GM19324 (cell line): Measurements from ENCODE around the gene MVD.
"Not testable (repeated sequence)": the region's sequence is repeated elsewhere in the genome, so short reads cannot be mapped to it uniquely, and the experiment has no call there.

Experiments used
- ATAC-seq: cut with Tn5 transposase; IDR thresholded peaks from one replicate; pipeline ENCODE4 v1.9.1; 2021; ENCODE audit warnings: mild to moderate bottlenecking, moderate library complexity; ENCODE audit not compliant: unreplicated experiment, low FRiP score

Gene MVD

DNA sequence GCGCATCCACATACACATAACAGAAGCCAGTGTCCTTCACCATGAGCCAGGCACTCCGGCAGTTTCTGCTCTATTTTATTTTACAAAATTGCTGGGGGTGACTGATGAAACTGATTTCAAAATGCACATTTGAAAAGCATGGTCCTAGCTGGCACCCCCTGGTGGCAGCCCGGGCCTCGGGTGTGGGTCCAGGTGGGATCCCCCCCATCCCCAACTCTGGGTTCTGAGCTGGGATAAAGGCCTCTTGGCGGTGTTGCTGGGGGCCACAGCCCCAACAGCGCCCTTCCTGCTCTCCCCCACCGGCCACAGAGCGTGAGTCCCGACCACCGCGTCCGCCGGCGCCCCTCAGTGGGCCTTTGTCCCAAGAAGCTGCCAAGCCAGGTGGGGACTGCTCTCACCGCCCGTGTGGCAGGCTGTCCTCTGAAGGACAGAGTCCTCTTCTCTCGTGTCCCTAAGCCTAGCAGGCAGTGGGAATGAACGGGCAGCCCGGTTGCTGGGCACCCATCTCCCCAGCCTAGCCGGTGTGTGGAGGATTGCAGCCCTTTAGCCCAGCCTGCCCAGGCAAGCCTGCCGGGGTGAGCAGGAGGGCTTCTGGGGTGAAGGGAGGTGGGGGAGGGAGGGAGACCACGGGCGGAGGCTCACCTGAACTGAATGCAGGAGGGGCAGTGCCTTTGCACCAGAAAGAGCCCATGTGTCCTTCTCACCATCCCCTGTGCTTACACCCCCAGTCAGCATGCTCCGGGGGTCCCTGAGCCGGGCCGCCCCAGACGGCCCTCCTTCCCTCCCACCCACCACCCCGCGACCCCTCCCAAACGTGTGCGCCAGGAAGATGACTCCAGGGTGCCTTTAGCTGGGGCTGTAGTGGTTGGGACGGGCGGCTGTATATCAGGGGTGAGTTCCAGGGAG lies 22.5 kb upstream of the MVD start:
- ATAC-seq, result no peak

DNA sequence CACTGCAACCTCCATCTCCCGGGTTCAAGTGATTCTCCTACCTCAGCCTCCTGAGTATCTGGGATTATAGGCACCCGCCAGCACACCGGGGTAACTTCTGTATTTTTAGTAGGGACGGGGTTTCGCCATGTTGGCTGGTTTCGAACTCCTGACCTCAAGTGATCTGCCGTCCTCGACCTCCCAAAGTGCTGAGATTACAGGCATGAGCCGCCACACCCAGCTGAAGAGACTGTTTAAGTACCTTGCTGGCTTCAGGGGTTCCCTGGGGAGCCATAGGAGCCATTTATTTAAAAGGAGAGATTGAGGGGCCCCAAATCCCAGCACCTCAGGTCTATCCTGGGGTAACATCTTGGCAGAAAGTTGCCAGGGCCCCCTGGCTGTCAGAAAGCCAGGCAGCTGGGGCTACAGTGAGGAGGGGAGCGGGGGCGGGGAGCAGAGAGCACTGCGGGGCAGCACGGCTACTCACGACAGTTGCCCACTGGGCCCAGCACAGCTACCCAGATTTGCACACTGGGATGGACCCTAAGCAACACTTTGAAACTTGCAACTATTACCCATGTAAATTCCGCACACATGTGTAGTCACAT lies 21.8 kb upstream of the MVD start:
- no peak for ATAC-seq

DNA sequence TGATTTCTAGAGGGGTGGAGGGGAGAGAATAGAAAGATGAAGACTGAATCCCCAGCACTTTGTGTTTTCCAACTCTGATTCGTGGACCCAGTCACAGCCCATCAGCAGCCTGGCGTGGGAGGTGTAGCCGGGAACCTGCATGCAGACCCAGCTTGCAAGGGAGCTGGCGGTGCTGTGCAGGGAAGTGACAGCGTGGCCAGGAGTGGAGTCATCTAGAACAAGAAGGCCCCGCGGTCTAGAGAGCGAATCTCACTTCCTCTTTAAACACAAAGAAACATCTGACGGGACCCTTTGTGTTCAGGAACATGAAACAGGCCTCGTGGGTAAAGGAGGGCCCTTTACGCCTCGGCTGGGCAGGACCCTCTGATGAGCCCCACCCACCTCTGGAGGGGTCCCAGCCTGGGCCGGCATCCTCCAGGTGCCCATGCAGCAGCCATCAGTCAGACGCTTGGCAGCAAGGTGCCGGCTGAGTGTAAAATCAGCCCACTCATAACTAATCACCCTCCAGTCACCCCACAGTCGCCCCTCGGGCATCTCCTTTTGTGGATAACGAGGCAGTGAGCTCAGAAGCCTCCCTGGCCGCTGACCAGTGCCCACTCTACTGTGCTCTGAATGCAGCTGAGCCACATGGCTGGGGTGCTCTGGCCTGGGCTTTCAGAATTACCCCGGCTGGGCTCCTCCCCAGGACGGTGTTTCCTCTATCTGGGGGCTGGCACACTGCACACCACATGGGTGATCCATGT lies 19.0 kb upstream of the MVD start:
- ATAC-seq, result peak; percentile 43

DNA sequence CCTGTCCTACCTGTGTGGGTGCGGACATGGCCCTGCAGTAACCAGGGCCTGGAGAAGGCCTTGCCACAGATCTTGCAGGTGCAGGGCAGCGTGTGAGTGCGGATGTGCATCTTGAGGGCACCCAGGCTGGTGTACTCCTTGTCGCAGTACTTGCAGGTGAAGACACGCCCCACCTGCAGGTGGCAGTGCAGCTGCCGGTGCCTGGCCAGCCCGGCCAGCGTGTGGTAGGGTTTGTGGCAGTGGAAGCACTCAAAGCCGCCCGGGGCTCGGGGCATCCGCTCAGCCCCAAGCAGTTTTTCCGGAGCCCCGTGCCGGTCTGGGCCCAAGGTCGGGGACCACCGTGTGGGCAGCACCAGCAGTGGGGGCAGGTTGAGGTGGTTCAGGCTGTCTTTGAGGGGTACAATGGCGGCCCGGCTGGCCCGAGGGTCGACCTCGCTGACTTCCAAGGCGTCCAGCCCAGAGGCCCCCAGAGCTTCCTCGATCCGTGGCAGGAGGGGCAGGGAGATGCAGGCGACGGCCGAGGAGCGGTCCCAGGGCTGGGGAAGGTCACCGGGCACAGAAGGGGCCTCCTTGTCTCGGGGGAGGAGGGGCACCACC lies 18.3 kb upstream of the MVD start:
- ATAC-seq, result no peak

DNA sequence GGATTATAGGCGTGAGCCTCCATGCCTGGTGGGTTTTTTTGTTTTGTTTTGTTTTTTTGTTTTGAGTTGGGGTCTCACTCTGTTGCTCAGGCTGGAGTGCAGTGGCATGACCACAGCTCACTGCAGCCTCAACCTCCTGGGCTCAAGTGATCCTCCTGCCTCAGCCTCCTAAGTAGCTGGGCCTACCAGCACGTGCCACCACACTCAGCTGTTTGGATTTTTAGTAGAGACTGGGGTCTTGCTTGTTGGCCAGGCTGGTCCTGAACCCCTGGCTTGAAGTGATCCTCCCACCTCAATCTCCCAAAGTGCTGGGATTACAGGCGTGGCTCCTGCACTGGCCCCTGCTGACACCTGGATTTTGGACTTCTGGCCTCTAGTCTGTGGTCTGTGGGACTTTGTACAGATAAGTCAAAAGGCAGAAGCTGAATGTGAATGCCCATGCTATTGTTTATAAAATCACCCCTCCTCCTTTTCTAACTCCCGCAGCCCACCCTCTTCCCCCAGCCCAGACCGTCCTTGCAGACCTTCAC lies 17.7 kb upstream of the MVD start:
- ATAC-seq, result no peak

DNA sequence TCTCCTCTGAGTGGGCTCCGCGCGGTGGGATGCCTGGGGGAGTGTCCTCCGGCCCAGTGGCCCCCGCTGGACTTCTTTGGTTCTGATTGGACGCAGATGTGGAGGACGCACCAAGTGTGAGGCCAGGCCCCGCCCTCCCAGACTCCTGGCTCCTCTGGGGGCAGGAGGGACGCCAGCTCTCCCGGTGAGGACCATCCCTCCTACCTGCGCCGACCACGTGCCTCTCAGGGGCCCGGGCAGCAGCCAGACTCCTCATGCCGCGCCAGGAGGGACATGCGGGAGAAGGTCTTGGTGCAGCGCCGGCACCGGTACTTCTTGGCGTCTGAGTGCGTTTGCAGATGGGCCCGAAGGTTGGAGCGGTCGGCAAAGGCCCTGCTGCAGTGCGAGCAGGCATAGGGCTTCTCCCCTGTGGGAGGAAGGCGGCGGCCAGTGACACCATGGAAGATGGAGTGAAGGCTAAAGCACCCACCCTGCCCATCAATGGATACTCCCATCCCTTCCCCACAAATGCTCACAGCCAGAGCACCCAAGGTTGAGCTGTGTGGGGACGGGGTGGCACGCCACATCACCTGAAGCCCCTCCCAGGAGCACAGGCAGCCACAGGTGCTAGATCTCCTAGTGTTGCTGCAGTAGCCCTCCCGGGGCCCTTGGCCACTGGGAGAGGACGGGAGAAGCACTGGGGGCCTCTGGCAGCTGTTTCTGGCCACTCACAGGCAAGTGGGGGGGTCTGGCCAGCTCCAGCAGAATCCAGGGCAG lies 15.5 kb upstream of the MVD start:
- ATAC-seq, result no peak

DNA sequence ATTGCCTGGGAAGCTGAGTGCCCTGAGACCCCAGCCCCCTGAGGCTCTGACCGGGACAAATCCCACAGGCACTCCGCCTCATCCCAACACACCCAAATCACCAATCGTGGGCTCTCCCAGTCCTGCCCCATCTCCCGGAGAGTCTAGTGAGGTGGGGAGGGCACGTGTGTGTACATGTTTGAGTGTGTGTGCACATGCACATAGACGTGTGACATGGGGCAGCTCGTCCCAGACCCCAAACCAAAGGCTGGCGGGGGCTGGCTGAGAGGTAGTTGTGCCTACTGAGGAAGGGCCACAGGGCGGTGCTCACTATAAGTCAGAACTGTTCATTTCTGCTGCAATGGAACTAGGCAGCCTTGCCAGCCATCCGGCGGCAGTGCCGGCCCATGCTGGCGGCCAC lies 14.8 kb upstream of the MVD start:
- ATAC-seq, result no peak

DNA sequence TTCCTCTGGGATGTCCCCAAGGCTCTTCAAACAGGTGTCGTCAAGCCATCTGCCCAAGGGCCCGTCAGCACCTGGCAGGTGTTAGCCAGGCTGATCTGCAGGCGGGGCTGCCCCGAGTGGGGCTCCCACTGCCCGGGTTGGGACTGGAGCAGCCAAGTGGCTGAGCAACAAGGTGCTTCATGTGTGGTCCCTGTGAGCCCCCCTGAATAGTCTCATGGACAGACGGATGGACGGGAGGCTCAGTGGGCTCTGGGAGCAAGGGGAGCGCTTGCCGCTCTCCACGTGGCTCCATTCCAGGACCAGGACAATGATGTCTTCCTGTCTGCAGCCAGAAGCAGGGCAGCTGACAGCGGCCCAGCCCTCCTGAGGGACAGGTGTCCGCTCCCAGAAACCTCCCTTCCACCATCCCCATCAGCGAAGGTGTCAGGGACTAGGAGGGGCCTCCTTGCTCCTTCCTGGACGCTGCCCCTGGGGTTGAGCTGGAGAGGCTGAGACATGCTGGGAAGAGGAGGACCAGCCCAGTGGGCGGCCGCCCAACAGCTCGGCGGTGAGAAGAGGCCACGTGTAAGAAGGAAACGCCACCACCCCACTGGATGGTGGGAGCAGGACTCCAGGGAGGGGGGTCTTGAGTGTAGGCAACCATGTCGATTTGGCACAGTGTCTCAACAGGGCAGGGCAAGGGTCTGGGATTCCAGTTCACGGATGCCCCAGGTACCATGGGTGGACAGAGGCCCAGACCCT lies 13.8 kb upstream of the MVD start:
- ATAC-seq, result no peak

DNA sequence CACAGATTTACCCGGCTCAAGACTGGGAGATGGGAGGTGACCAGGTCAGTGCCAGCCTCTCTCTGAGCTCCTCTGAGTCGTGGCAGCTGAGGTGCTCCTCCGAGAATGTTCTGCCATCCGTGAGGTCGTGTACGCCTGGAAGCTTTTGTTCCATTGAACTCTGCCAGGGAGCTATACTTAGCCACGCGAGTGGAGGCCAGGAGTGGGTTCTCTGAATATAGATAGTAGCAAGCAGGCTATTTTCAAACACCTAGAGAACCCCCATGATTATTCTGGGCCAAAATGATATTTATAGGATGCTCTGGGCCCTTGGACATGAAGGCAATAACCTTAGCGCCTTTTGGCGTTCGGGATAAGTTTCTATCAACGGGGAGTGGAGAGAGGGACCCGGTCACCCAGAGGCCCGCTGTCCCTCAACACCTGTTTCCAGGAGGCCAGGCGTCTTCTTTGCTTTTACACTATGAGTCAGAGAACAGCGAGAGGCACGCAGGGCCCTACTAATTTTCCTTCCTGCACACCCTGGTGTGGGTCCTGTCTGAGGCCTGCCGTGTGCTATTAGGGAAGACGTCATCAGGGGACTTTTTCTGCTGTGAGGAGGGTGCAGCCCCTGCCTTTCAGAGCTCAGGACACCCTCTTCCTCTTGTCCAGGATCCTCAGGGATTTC lies 11.0 kb upstream of the MVD start:
- ATAC-seq, result no peak

DNA sequence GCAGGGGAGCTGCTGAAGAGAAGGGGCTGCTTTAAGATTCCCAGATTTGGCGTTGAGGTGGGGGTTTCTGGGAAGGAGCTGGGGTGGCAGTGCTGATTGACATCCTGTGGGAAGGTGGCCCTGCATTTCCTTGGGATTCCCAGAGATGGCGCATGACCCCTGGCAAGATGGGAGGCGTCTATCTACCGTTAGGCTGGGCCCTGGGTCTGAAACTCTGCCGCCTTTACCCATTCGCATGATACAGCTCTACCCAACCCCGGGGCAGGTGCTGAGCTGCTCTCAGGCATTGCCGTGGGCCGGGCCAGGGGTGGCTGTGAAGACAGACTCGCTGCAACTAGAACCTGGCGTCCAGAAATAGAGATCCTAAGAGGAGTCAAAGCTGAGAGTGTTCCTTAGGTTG lies 9.9 kb upstream of the MVD start:
- ATAC-seq, result no peak

DNA sequence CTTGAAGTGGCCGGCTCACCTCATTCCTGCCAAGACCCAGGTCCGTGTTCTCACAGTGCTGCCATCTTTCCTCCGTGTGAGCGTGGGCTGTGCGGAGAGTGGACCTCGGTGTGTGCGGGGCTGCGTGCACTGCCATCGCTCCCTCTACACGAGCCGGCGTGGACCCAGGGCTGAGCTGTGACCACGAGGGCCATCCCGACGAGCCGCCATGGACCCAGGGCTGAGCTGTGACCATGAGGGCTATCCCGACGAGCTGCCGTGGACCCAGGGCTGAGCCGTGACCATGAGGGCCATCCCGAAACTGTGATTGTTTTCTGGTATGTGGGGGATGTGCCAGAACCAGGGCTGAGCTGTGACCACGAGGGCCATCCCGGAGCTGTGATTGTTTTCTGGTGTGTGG lies 8.9 kb upstream of the MVD start:
- ATAC-seq, result no peak

DNA sequence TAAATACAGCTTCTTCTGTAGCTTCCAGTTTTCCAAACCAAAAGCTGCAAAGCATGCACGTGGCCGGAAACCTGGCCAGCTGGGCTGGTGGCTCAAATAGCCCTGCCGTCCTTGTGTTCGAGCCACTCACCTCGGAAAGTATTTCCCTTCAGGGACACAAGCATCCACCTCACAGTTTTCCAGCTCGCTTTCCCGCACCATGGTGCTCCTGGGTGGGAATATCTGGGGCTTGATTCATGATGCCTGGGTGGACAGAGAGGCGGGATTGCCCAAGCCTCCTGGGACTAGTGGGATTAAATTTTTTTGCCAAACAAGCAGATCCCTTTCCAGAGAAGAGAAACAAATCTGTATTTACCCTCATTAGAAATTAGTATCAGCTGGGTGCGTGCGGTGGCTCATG lies 7.1 kb upstream of the MVD start:
- ATAC-seq, result no peak

DNA sequence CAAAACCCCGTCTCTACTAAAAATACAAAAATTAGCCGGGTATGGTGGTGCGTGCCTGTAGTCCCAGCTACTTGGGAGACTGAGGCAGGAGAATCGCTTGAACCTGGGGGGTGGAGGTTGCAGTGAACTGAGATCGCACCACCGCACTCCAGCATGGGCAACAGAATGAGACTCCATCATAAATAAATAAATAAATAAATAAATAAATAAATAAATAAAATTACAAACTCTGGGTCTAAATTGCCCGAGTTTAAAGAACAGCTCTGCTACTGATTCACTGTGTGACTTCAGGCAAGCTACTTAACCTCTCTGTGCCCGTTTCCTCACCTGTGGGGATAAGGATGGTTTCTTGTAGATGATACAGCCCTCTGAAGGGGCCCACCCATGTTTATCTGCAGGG lies 6.6 kb upstream of the MVD start:
- not testable (repeated sequence) for ATAC-seq

DNA sequence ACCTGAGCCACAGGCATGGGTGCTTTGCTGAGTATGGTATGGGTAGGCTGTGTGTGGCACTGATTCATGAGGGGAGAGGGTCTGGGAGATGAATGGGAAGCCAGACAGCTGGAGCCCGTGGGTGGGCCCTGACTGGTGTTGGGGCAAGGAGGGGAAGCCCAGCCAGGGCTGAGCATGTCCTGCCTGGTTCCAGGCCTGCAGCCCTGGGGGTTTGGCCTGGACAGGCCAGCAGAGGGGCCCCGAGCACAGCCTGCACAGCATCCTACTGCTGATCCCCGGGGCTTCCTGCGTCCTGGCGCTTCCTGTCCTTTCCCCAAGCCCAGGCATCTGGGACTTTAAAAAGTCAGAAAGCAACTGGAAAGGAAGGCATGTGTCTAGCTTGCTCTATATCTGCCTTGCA lies 4.6 kb upstream of the MVD start:
- no peak for ATAC-seq

DNA sequence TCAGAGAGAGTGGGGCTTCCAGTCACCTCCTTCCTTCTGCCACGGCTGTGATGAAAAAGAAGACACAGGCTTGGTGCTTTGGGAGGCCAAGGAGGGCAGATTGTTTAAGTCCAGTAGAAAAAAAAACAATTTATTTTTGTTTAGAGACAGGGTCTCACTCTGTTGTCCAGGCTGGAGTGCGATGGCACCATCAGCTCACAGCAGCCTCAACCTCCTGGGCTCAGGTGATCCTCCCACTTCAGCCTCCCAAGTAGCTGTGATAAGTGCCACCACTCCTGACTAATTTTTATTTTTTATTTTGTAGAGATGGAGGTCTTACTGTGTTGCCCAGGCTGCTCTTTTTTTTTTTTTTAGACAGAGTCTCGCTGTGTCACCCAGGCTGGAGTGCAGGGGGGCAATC lies 2.7 kb upstream of the MVD start:
- ATAC-seq, result no peak

DNA sequence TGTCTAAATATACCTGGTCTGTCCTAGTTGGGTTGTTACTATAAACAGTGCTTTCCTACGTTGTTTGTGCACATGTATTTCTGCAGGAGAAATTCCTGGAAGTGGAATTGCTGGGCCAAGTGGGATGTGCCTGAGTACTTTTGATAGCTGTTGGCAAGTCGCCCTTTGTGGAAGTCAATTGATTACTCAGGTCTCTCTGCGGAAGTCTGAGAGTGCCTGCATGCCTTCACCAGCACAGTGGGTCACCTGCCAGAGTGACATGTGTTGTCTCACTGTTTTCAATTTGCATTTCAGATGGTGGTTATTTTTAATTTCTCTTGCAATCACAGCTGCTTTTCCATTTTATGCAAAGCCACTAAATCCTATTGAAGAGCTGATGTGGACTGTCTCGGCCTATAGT lies 2.3 kb upstream of the MVD start:
- ATAC-seq, result no peak

DNA sequence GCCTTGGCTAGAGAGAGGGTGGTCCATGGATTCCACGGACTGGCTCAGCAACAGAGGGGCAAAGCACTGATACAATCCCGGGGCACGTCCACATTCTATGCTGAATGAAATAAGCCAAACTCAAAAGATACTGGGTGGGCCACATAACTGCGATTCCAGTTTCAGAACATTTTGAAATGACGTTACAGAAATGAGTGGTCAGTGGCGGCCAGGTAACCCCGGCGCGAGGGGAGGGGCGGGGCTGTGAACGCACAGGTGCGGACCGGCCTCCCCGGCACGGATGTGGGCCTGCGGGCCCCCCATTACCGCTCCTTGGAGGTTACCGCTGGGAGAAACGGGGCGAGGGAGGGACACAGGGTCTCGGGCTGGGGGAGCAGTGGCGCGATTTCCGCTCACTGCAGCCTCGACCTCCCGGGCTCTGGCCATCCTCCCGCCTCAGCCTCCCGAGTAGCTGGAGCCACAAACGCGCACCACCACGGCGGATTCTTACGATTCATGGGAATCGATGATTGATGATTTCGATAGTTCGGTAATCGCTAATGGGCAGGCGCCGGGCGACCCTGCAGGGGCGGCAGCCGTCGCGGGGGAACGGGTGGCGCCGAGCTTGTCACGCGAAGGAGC lies 559 bp downstream of the MVD start:
- no peak for ATAC-seq

DNA sequence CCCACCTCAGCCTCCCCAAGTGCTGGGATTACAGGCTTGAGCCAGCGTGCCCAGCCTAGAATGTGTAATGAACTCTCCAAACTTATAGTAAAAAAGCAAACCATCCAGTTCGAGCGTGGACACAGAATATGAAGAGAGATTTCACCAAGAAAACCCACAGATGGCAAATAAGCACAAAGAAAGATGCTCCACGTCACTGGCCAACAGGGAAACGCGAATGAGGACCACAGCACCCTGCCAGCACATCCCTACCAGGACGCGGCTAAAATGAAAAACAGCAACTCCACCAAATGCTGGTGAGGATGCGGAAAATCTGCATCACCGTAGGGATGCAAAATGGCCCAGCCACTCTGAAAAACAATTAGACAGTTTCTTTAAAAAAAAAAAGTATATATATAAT lies 1.4 kb downstream of the MVD start:
- ATAC-seq, result no peak

DNA sequence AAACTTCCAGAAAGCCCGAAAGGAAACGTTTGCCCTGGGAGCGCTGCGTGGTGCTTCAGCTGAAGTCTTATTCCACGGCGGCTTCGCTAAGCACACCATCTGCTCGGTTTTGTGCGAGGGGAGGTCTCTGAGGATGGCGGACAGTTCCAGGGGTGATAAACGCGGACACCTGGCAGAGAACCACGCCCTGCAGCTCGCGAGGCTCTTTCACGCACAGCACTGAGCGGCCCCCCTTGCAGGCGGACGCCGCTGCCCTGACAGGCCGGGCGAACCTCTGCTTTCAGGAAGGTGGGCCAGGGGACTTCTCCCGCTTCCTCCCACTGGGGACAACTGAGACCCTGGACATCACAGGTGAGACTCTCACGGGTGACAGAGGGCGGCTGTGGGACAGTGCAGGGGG lies 3.7 kb downstream of the MVD start:
- no peak for ATAC-seq
